ENCODE measurements around the gene TRIM4.
"Not testable (repeated sequence)": the region's sequence is repeated elsewhere in the genome, so short reads cannot be mapped to it uniquely, and the experiment has no call there.

Gene TRIM4, protein sequence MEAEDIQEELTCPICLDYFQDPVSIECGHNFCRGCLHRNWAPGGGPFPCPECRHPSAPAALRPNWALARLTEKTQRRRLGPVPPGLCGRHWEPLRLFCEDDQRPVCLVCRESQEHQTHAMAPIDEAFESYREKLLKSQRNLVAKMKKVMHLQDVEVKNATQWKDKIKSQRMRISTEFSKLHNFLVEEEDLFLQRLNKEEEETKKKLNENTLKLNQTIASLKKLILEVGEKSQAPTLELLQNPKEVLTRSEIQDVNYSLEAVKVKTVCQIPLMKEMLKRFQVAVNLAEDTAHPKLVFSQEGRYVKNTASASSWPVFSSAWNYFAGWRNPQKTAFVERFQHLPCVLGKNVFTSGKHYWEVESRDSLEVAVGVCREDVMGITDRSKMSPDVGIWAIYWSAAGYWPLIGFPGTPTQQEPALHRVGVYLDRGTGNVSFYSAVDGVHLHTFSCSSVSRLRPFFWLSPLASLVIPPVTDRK

DNA sequence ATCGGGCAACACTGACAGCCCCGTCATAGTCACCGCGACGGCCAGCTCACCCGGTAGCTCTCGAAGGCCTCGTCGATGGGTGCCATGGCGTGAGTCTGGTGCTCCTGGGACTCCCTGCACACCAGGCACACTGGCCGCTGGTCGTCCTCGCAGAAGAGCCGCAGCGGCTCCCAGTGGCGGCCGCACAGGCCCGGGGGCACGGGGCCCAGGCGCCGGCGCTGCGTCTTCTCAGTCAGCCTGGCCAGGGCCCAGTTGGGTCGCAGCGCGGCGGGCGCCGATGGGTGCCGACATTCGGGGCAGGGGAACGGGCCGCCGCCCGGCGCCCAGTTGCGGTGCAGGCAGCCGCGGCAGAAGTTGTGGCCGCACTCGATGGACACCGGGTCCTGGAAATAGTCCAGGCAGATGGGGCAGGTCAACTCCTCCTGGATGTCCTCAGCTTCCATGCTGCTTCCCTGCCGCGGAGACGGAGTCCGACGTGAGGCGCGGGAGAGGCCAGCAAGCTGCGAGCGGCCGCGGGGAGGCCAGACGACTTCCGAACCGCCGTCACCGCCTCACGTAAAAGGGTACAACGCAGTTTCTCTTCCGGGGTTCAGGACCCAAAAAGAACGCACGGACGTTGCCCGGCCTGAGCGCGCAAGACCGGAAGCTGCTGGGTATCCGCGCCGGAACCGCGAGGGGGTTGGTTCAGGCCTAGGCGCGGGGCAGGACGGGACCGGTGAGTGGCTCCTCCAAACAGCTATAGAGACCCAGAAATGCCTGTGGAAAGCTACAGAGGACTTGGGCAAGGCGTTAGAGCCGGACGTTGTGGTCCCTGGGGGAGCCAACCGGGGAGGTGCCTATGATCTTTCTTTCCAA lies at the start of gene TRIM4:
Gene TRIM4, minus strand, starts transcription at position 572 of the 855 bp plus-strand sequence. Its CDS starts 129 bp downstream, at position 443.
- DNase-seq: peak; percentile 92

DNA sequence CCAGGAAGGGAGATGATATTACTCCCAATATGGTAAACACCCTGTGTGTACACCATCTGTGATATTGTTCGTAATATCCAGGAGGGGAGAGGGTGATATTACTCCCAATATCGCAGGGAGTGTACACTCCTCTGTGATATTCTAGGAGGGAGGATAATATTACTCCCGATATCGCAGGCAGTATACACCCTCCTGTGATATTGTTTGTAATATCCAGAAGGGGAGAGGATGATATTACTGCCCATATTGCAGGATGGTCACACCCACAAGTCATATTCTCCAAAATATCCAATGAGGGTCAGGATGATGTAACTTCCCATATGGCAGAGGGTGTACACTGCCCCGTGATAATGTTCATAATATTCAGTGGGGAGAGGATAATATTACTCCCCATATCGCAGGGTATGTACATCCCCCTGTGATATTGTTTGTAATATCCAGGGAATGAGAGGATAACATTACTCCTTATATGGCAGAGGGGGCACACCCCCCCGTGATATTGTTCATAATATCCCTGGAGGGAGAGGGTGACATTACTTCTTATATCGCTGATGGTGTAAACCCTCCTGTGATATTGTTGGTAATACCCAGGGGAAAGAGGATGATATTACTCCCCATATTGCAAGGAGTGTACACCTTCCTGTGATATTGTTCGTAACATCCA lies 39.4 kb upstream of the TRIM4 start:
- DNase-seq: no peak

DNA sequence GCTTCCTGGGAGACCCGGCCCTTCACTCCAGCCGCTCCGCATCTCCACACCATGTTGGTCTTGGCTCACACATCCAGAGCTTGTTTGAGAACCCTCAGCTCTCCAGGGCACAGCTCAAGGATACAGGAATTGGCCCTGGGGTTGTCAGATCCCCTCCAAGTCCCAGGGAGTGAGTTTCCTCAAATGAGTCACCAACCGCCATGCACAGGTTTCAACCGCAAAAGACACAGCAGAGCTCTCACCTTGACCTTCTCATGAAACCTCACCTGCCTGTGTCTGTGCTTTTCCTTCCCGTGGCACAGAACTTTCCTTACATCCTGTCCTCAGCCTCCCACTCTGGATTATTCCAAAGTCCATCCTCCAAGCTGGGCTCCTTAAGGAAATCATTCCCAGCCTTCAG lies 35.9 kb upstream of the TRIM4 start:
- no peak for DNase-seq

DNA sequence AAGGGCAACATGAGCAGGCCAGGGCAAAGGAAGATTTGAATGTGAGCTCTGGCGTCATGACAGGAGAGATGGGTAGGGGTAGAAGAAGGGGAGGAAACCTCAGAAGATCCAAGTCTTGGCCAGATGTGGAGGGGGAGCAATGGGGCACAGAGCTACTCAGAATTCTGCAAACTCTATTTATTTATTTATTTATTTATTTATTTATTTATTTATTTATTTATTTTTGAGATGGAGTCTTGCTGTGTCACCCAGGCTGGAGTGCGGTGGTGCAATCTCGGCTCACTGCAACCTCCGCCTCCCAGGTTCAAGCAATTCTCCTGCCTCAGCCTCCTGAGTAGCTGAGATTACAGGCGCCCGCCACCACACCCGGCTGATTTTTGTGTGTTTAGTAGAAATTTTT lies 35.3 kb upstream of the TRIM4 start:
- DNase-seq: not testable (repeated sequence)

DNA sequence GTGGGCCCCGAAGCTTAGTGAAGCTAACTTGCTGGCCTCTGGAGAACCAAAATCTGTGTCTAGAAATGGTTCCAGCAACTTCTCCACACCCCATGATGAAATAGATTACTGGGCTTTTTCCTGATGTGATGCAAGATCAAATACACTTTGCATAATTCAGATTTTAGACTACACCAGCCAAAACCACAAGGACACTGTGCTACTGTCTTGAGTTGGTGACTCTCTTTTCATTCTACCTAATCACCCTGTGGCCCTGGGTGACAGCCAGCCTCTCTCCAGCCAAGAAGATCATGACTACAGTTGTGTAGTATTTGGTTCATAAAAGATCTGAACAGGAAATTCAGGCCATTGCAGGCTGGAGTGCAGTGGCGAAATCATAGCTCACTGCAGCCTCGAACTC lies 34.3 kb upstream of the TRIM4 start:
- DNase-seq: no peak

DNA sequence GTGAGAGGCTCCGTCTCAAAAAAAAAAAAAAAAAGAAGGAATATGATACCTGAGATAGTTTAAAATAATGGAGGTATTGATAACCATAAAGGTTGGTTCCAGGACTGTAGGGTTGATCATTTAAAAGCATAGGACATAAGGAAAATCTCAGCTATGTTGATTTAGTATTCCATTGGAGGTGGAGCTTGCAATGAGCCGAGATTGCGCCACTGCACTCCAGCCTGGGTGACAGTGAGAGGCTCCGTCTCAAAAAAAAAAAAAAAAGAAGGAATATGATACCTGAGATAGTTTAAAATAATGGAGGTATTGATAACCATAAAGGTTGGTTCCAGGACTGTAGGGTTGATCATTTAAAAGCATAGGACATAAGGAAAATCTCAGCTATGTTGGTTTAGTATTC lies 33.3 kb upstream of the TRIM4 start:
- not testable (repeated sequence) for DNase-seq

DNA sequence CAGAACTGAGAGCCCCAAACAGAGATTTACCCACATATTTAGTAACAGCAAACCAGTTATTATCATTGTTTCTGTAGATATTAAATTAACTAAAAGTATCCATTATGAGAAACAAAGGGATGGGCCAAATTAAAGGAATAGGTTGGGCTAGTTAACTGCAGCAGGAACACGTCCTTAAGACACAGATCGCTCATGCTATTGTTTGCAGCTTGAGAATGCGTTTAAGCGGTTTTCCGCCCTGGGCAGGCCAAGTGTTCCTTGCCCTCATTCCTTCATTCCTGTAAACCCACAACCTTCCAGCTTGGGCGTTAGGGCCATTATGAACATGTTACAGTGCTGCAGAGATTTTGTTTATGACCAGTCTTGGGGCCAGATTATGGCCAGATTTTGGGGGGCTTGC lies 31.5 kb upstream of the TRIM4 start:
- not testable (repeated sequence) for DNase-seq

DNA sequence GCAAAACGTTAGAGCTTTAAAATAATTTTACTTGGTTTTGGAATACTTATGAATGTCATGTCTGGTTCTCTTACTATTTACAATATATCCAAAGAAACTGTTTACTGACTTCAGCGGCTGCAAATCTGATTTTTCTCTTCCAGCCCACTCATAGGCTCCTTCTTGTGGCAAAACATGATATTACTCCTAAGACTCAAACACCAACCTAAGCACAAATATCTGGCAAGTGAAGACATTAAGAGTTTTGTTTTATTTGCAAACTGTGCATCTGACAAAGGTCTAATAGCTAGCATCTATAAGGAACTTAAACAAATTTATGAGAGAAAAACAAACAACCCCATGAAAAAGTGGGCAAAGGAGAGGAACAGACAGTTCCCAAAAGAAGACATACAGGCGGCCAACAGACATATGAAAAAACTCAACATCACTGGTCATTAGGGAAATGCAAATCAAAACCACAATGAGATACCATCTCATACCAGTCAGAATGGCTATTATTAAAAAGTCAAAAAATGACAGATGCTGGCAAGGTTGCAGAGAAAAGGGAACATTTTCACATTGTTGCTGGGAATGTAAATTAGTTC lies 30.4 kb upstream of the TRIM4 start:
- DNase-seq: peak; percentile 20

DNA sequence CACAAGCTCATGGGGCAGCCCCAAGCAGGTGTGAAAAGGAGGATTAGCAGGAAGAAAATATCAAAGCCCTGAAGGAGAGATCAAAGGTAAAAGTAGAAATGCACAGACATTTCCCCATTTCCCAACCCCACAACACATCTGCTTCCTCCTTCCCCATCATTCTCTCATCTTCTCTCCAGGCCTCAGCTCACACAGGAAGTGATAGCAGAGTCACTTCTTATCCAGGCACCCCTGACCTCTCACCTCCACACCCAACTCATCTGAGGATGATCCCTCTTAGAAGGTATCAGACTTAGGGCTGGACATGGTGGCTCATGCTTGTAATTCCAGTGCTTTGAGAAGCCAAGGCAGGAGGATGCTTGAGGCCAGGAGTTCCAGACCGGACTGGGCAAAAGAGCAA lies 28.3 kb upstream of the TRIM4 start:
- no peak for DNase-seq

DNA sequence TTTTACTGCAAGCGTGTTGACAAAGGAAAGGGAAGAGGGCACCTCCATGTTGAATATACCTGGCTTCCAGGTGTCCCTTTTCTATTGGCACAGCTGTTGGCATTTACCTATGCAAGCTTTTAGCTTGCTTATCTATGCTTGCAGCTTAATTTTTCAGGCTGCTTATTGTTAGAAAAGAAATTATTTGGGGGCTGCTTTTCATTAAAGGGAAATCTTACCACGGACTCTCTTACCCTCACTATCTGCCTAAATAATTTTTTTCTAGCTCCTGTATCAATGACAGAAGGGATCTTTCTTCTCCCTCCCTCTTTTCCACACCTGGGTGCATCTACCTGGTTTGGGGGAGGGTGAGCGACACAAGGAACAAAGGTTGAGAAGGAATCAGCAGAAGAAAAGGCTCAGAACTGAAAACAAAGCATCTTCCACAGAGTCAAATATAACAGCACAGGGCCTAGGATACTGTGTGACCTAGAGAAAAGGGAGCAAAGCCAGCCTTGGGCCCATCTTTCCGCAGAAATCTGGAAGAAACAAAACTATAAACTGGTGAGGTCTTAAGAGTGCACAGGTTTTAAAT lies 25.3 kb upstream of the TRIM4 start:
- DNase-seq: no peak

DNA sequence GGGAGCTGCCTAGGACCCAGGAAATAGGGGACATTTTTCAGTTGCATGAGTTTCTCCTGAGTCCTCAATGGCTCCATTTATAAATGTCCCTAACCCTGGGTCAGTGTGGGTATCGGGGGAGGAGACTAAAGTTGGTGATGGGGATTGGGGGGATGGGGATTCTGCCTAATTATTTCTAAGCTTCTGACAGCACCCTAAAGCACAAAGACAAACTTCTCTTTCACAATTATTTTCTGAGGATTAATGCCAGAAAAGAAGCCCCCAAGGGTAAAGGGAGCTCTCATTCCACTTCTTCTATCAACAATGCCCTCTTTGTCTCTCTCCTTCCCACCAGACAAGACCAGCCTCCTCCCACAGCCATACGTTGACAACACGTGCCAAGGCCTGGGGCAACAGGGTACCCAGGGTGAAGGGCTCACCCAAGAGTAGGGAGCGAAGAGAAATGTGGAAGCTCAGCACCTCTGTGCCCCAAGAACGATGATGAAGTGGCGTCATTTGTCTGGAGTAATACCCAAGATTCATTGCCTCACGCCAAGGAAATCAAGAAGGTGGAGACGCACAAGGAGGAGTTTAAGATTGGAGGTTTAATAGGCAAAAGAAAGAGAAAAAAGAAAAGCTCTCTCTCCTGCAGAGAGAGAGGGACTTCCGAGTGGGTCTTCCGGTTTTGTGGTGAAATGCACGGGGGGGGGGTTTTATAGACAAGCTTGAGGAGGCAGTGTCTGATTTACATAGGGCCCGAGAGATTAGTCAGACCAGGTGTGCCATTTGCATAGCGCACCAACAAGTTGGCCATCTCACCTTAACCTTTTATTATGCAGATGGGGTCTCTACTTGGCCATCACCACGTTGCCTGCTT lies 24.5 kb upstream of the TRIM4 start:
- no peak for DNase-seq

DNA sequence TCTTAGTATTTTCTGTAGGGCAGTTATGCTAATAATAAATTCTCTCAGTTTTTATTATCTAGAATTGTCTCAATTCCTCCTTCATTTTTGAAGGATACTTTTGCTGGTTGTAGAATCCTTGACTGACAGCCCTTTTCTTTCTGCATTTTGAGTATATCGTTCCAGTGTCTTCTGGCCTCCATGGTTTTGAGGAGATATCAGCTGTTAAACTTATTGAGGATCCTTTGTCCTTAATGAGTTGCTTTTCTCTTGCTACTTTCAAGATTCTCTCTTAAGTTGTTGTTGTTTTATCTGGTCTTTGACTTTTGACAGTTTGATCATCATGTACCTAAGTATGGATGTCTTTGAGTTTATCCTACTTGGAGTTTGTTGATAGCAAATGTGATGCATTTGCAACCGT lies 19.0 kb upstream of the TRIM4 start:
- DNase-seq: no peak

DNA sequence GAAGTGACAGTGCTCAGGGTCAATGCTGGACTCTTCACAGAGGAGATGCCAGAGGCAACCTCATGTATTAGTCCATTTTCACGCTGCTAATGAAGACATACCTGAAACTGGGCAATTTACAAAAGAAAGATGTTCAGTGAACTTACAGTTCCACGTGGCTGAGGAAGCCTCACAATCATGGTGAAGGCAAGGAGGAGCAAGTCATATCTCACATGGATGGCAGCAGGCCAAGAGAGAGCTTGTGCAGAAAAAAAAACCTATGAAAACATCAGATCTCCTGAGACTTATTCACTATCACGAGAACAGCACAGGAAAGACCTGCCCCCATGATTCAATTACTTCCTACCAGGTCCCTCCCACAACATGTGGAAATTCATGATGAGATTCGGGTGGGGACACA lies 15.7 kb upstream of the TRIM4 start:
- not testable (repeated sequence) for DNase-seq

DNA sequence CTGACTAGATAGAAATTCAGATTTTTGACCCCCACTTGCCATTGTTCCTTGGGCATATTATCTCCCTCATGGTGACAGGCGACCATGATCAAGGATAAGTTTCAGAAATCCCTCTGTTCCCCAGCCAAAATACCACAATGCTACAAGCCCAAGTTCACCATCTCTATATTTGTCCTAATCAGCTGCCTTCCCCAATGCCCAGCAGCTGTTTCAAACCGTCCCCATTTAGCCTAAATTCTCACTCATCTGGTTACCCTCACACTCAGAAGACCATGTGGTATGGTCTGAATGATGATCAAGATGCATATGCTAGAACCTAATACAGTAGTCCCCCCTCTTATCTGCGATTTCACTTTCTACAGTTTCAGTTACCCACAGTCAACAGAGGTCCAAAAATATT lies 11.0 kb upstream of the TRIM4 start:
- DNase-seq: no peak

DNA sequence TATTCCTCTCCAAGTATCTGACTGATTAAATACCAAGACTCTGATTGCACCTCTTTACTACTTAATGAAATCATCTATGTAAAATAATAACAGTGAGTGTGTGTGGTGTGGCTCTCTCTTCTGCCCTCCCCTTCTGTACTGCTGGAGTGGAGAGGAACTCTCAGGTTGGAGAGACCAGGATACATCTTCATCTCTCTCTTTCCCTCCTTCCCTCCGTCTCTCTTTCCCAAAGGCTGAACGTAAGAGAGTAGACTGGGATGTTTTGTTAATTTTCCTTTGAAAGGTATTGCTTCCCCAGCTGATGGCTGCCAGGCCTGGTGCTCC lies 10.4 kb upstream of the TRIM4 start:
- DNase-seq: no peak

DNA sequence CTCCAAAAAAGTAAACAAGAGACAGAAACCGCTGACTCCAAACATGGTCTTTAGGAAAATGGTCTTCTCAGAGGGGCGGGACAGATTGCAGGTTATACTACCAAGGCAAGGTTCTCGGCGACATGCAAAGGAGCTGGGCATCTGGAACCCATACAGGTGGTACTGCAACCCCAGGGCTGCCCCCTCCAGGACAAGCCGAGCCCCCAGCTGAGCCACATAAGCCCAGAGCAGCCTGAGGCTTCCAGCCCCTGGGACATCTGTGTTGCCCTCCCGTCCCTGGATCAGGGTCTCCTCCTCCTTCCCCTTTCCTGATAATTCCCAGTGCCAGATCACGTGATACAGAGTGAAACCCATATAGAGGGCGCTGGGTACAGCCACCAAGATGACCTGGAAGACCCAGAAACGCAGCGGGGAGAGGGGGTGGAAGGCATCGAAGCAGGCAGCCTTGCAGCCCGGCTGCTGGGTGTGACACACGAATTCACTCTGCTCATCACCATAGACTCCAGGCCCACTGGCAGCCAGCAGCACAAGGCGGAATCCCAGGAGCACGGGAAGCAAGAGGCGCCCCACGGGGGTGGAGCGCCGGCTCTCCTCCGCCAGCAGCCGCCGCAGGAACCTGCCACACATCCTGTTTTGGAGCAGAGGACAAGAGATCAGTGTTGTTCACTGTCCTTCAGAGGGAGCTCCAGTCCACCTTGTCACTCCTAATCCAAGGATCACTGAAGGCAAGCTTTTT lies 9.8 kb upstream of the TRIM4 start, which contains the start of gene GJC3:
Gene GJC3, minus strand, starts transcription at position 627 of the 736 bp plus-strand sequence. Its CDS starts 0 bp downstream, at position 627.
- DNase-seq: peak; percentile 47

DNA sequence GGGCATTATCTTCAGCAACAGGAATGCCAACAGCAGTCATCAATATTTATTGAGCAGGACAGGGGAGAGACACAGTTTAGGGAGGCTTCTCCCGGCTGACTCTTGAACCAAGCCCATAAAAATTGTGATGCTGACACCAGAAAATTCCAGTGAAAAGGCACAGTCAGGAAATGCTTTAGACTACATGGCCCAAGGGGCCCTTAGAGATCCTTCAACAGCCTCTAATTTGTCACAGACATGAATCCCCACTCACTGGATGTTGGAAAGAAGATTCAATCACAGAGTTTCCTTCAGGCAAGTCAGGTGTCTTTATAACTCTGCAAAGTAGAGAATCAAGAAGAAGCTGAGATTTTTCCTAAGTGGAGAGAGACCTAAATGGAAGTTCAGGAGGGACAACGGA lies 8.9 kb upstream of the TRIM4 start:
- no peak for DNase-seq

DNA sequence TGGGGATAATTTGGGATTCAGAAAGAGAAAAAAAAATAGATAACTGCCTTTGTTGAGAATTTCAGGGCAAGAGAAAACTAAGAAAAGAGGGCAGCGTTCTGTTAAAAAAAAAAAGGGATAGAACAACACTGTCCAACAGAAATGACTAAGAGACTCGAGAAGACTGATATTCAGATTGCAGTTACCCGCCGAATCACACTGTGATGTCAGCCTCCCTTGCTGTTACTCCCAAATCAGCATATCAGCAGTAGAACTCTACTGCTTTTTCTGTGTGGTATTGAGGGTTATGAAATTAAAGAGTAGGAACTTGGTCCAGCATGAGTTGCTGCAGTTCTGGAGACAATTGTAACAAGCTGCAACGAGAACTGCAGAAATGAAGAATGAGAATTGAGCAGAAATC lies 8.2 kb upstream of the TRIM4 start:
- DNase-seq: no peak

DNA sequence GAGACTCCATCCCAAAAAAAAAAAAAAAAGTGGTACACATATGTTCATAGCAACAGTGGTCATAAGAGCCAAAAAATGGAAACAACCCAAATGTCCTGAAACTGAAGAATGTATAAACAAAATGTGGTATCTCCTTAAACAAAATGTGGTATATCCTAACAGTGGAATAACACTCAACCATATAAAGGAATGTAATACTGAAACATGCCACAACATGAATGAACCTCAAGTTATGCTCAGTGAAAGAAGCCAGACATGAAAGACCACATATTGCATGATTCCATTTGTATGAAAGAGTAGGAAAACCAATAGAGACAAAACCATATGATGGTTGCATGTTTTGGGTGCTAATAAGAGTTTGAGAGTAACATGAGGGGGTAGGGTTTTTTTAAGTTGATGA lies 7.0 kb upstream of the TRIM4 start:
- no peak for DNase-seq

DNA sequence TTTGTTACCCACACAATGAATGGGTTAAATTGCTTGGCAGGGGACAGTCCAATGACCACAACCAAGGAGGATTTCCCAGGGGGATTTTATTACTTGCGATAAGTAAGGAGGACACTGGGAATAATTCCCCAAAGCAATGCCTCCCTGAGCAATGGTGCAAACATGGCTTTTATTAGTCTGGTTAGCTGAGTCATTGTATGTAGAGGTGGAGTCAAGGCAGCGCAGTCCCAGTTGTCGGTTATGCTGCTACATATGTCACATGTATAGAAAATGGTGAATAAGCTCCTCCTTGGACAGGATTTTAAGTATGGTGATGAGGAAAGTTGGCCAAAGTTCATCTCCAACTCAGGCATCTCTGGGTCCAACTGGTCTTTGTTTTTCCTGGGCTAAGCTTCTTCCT lies 3.9 kb upstream of the TRIM4 start:
- DNase-seq: no peak

DNA sequence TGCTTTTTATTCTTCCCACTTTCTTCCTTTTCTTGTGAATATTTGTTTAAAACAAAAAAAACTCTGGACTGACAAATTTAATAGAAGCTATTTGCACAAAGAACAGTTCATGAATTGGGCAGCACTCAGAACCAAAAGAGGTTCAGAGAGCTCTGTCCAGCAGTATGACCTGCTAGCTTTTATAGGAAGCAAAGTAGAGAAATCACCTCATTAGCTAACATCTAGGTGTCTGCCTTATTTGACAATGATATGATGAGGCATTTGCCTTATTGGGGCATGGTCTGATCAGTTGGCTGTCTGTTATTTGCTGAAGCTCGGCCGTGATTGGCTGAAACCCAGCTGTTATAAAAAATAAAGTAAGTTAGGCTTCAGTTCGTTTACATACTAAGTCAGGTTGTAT lies 819 bp upstream of the TRIM4 start:
- no peak for DNase-seq
